ENCODE results near the gene KCNQ2. TPM values are rescaled to one million over a fixed set of nuclear protein-coding genes. Genes with fewer than 3 reads are reported as not detected.

Gene KCNQ2
- total and polyA plus RNA-seq, 7 donors, result 0.01 to 2.8 (median 0.15) TPM; not detected in 1

DNA sequence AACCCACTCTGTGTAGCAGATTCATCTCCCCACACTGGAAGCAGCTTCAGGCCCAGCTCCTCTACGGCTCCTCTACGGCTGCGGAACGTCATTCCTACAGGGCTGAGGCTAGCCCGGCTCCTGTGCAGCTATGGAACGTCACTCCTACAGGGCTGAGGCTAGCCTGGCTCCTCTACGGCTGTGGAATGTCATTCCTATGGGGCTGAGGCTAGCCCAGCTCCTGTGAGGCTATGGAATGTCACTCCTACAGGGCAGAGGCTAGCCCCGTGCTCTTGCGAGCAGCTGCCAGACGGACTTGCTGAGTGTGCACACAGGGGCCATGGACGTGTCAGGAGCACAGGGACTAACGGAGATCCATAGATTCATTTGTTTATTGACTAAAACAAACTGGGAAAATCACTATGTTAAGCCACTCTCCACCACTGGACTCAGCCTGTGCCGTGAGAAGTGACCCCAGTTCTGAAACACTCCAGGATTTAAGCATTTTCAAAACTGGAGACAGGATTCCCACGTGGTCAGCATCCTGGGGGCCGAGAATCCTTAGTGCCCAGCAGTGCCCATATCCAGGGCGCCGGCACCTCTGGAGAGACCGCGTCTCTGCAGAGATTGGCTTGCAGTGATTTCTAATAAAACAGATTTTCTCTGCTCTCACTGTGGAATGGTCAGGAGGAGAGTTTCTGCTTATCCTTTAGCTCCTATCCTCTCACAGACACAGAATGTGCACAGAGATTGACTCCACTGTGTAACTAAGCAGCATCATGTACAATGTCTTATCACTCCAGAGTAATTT, 5.0 kb downstream of the KCNQ2 start:
- WGBS, 3 donors, result 65 to 74% (median 71%) methylated on average over 19 of the region's 19 CpGs
- DNase-seq, result no peak
- Histone ChIP-seq H3K4me3 (no peak overlapping the region), H3K4me1 (peaks cover 6% of the 10 kb centered on the region), H3K27ac (no peak overlapping the region), H3K9me3 (no peaks in the 10 kb centered on the region), H3K36me3 (ENCODE audit: insufficient read depth in 1 of 2, low read depth in 1 of 2) (no peaks in the 10 kb centered on the region), H3K27me3 (ENCODE audit: insufficient read depth in 3 of 3, low read length in 2 of 3) (peaks cover 0 to 89% (median 9%) of the 10 kb centered on the region in 3 donors)
- intact Hi-C loops (cut with DNase I), result no loop called here
- TF ChIP-seq, protein P1, sequence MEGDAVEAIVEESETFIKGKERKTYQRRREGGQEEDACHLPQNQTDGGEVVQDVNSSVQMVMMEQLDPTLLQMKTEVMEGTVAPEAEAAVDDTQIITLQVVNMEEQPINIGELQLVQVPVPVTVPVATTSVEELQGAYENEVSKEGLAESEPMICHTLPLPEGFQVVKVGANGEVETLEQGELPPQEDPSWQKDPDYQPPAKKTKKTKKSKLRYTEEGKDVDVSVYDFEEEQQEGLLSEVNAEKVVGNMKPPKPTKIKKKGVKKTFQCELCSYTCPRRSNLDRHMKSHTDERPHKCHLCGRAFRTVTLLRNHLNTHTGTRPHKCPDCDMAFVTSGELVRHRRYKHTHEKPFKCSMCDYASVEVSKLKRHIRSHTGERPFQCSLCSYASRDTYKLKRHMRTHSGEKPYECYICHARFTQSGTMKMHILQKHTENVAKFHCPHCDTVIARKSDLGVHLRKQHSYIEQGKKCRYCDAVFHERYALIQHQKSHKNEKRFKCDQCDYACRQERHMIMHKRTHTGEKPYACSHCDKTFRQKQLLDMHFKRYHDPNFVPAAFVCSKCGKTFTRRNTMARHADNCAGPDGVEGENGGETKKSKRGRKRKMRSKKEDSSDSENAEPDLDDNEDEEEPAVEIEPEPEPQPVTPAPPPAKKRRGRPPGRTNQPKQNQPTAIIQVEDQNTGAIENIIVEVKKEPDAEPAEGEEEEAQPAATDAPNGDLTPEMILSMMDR (IDR thresholded peaks at IDR 0.05), result no peak
- no peak for ATAC-seq

DNA sequence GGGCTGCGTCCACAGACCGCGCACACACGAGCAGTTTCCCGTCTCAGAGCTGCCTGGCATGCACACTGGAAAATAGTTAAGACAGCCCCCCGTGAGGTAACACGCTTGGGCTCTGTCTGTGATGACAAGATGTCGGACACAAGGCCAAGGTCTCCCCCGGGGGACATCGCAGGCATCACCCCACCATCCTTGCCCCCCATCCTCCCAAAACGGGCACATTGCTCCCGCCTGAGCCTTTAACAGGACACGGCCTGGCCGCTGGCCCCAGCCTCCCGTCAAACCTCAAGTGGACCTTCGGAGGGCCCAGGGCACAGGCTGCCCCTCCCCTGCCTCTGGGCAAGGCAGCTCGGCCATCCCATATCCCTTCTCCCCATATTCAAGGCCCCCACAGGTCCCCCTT, 5.6 kb downstream of the KCNQ2 start:
- Histone ChIP-seq H3K4me3 (no peak overlapping the region), H3K36me3 (ENCODE audit: insufficient read depth in 1 of 2, low read depth in 1 of 2) (no peaks in the 10 kb centered on the region), H3K4me1 (peaks cover 2% of the 10 kb centered on the region), H3K27me3 (ENCODE audit: insufficient read depth in 3 of 3, low read length in 2 of 3) (peaks cover 0 to 88% (median 6%) of the 10 kb centered on the region in 3 donors), H3K9me3 (no peaks in the 10 kb centered on the region), H3K27ac (no peak overlapping the region)
- WGBS, 3 donors, result 78 to 83% (median 81%) methylated on average over 16 to 17 of the region's 17 CpGs
- DNase-seq (no peak), ATAC-seq (no peak)
- intact Hi-C loops (cut with DNase I), result no loop called here
- TF ChIP-seq, protein P1 (IDR thresholded peaks at IDR 0.05), result no peak

DNA sequence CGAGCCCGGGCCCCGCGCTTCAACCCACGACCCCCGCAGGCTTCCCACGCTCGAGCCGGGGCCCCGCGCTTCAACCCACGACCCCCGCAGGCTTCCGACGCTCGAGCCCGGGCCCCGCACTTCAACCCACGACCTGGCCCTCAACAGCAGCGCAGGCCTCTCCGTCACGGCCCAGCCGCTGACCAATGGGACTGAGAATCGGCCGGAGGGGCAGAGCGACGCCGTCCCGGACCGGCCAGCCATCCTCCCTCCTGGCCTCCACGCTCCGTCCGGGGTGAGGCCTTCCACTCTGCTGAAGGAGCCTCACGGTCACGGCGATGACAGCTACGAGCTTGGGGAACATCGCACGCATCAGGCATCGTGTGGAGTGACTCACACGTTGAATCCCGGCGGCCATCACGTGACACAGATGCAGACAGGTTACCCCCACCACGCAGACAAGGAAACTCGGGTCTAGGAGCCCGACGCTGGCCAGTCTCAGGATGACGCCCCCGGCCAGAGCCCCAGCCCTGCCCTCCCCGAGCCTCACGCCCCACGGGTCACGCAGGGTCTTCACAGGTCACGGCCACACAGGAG, 6.1 kb downstream of the KCNQ2 start:
- Histone ChIP-seq H3K27me3 (ENCODE audit: insufficient read depth in 3 of 3, low read length in 2 of 3) (peaks cover 0 to 84% (median 5%) of the 10 kb centered on the region in 3 donors), H3K4me3 (no peak overlapping the region), H3K9me3 (no peaks in the 10 kb centered on the region), H3K27ac (no peak overlapping the region), H3K4me1 (no peaks in the 10 kb centered on the region), H3K36me3 (ENCODE audit: insufficient read depth in 1 of 2, low read depth in 1 of 2) (no peaks in the 10 kb centered on the region)
- WGBS, 3 donors, result 81 to 83% (median 82%) methylated on average over 55 of the region's 55 CpGs
- DNase-seq (no peak), ATAC-seq (no peak)
- TF ChIP-seq, protein P1 (IDR thresholded peaks at IDR 0.05), result no peak
- intact Hi-C loops (cut with DNase I), result no loop called here

DNA sequence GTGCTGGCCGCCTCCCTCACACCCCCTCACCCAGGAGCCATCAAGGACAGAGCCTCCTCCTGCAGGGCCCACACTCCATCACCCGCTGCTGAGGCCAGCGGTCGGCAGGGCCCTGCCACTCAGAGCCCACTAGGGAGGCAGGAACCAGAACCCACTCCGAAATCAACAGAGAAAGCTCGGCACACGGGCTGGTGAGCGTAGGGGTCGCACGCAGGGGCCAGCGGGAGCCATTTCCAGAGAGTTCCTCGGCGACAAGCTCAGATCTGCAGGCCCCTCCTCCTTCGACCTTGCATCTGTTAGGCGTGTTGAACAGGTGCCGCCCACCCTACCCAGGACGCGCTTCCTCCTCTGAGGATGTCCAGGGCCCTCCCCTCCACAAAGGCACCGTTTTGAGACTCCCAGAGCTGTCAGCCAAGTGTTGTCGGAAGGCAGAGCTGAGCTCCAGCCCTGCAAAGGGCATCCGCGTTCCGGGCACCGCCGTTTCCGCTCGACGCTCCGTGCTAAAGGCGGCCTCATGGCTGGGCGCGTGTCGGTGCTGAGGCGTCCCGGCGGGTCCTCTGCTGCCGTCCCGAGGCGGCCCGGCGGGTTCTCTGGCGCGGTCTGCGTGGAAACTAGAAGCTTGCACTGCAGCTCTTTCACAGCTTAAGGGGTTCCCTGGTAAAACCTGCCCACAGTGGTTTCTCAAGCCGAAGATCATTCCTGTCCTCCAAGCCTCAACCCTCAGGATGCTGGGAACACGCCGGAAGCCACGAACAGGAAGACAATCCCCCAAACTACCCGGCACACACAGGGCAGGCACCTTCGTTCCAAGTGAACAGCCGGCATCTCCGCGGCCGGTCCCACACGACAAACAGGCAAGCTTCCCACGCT, 6.8 kb downstream of the KCNQ2 start:
- 66 to 76% (median 76%) methylated on average over 47 to 56 of the region's 56 CpGs for WGBS, 3 donors
- no peak for DNase-seq
- H3K4me3 ChIP-seq, result no peak overlapping the region
- no peaks in the 10 kb centered on the region for H3K4me1 ChIP-seq
- H3K27ac ChIP-seq, result no peak overlapping the region
- H3K27me3 ChIP-seq (ENCODE audit: insufficient read depth in 3 of 3, low read length in 2 of 3), result peaks cover 0 to 84% (median 1%) of the 10 kb centered on the region in 3 donors
- TF ChIP-seq, protein P1 (IDR thresholded peaks at IDR 0.05), result no peak
- no peak for ATAC-seq
- intact Hi-C loops (cut with DNase I), result no loop called here
- no peaks in the 10 kb centered on the region for H3K9me3 ChIP-seq
- no peaks in the 10 kb centered on the region for H3K36me3 ChIP-seq (ENCODE audit: insufficient read depth in 1 of 2, low read depth in 1 of 2)
